H4 (cell line): Measurements from ENCODE around the gene CNFN. TPM values are rescaled to one million over a fixed set of nuclear protein-coding genes. Genes with fewer than 3 reads are reported as not detected.

Experiments
- DNase-seq: peaks from one replicate; pipeline ENCODE4 v3.0.0-alpha.2; 2015; ENCODE audit warnings: low spot score
- total RNA-seq: library from RNA; depleted of rRNA; stranded (reverse); fragments of >200 nt; shearing (Covaris generic); gene quantifications from 2 replicates; pipeline ENCODE4 v1.2.3, GENCODE V29; 2014

The CNFN gene
- total RNA-seq, 1 experiment from 2014 or later: 1.0 TPM

- no peak for DNase-seq
Measured at GRCh38 chr19:42375415-42376176, 14.5 kb downstream of the CNFN start.

DNA sequence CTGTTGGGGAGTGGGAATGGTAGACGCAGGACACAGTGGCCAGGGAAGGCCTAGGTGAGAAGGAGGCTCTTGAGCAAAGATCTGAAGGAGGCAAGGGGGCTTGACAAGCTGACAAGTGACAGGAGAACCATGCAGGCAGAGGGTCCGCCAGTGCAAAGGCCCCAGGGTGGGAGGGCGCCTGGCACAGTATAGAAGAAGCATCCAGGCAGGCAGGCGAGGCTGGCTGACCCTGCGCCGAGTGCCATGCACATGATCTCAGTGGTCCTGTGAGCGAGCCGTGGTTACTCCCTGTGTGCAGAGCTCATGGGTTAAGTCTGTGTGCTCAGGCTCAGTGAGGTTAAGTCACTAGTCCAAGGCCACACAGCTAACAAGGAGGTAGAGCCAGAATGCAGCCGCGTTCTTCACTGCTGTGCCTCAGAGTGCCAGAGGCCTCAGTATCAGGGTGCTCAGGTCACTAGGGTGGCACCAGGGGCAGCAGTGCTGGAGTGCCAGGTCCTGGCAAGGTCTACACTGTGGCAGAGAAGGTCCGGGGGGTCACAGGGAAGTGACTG lies 15.2 kb downstream of the CNFN start:
- DNase-seq: no peak

- DNase-seq: no peak
Measured at GRCh38 chr19:42370626-42371175, 19.4 kb downstream of the CNFN start.

- DNase-seq: no peak
Measured at GRCh38 chr19:42370068-42370520, 20.0 kb downstream of the CNFN start.

GRCh38 chr19:42369433-42370067 lies 20.5 kb downstream of the CNFN start:
- DNase-seq: no peak

DNA sequence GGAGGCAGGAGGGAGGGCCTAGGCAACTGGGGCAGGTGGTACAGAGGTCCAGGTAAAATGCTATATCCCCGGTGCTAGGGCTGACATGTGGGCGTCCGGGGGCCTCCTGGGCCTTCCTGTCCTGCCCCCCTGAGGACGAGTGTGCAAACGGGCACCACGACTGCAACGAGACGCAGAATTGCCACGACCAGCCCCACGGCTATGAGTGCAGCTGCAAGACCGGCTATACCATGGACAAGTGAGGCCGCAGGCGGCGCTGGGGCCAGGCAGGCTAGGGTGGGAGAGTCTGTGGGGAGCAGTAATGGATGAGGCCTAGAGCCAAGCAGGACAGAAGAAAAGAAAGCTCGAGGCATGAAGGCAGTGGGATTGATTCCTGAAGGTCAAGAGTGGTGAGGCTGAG lies 21.3 kb downstream of the CNFN start:
- no peak for DNase-seq

DNA sequence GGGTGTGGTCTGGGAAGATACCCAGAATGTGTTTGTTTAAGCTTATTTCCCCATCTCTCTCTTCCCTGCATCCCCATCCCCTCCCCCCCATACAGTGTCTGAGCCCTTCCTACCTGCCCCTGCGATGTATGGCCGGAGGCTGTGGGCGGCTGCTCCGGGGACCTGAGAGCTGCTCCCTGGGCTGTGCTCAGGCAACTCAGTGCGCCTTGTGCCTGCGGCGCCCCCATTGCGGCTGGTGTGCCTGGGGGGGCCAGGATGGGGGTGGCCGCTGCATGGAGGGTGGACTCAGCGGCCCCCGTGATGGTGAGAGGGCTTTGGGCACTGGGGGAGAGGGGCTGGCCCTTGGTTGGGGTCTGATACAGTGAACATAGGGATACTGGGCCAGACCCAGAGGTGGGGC lies 21.7 kb downstream of the CNFN start:
- no peak for DNase-seq

- no peak for DNase-seq
Measured at GRCh38 chr19:42367929-42368328, 22.2 kb downstream of the CNFN start.

DNA sequence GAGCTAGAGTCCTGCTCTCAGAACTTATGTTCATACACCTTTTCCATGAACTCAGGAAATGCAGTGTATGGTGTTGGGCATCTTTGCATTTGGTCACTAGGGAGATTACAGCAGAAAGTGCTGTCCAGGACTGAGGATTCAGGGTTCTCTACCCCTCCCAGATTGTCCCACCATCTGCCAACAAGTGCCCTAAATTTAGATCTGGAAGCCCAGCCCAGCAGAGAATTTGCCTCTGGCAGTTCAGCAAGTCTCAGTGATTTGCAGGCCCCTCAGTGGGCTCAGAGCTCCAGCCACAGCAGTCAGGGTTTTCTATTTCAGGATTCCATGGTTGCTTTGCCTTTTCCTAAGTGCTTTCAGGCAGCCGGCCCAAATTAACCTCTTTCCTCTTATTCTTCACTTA lies 23.4 kb downstream of the CNFN start:
- DNase-seq: no peak

- DNase-seq: no peak
Measured at GRCh38 chr19:42363614-42364346, 26.3 kb downstream of the CNFN start.

- no peak for DNase-seq
Measured at GRCh38 chr19:42362891-42363440, 27.1 kb downstream of the CNFN start.

DNA sequence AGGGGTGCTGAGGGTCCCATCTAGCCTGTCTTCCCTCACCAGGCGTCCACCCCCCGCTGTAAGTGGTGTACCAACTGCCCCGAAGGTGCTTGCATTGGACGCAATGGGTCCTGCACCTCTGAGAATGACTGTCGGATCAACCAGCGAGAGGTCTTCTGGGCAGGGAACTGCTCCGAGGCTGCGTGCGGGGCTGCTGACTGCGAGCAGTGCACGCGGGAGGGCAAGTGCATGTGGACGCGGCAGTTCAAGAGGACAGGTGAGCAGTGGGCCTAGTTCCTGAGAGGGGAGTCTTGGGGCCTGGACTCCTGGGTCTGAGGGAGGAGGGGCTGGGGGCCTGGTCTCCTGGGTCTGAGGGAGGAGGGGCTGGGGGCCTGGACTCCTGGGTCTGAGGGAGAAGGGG lies 27.8 kb downstream of the CNFN start:
- DNase-seq: no peak

GRCh38 chr19:42361545-42361910 lies 28.6 kb downstream of the CNFN start:
- DNase-seq: no peak

- DNase-seq: no peak
Measured at GRCh38 chr19:42360787-42361544, 29.1 kb downstream of the CNFN start.

DNA sequence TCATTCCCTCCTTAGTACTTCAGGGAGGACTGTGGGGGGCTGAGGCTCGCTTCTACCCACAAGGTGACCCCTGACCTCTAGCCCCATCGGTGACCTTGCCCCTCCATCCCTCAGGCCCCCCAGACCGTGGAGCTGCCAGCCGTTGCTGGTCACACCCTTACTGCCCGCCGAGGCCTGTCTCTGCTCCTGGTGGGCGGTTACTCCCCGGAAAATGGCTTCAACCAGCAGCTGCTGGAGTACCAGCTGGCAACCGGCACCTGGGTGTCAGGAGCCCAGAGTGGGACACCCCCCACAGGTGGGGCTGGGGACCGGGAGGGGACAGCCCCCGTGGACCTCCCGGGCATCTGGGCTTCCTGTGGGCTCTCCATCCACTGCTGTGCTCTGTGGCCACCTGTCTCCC lies 32.8 kb downstream of the CNFN start:
- DNase-seq: no peak

- no peak for DNase-seq
Measured at GRCh38 chr19:42356686-42357085, 33.4 kb downstream of the CNFN start.

- no peak for DNase-seq
Measured at GRCh38 chr19:42355896-42356295, 34.2 kb downstream of the CNFN start.

GRCh38 chr19:42353341-42354015 lies 36.6 kb downstream of the CNFN start:
- DNase-seq: no peak

- DNase-seq: no peak
Measured at GRCh38 chr19:42352301-42353259, 37.5 kb downstream of the CNFN start.
